Right lung (tissue), 5 donors: ENCODE results near the gene MORC2. TPM values are rescaled to one million over a fixed set of nuclear protein-coding genes. Genes with fewer than 3 reads are reported as not detected.
A peak's percentile ranks its signal among the peaks of the same experiment; 100 is the strongest.

Experiments
- DNase-seq, 2 donors: peaks; one replicate each; pipeline ENCODE4 v3.0.0-alpha.2; 2013
- polyA plus RNA-seq, 5 donors: library from polyadenylated mRNA; unstranded; fragments of 120-200 nt; gene quantifications; one replicate each; pipeline versions ENCODE4 v1.2.1 to v1.2.3, GENCODE V29; 2013; ENCODE audit warnings: inconsistent platforms in 1 of 5, low replicate concordance in 1 of 5; ENCODE audit not compliant: insufficient read length in 5 of 5, insufficient read depth in 1 of 5

MORC2 gene
- polyA plus RNA-seq, 5 donors, result 28.1 to 37.2 (median 35.9) TPM

DNA sequence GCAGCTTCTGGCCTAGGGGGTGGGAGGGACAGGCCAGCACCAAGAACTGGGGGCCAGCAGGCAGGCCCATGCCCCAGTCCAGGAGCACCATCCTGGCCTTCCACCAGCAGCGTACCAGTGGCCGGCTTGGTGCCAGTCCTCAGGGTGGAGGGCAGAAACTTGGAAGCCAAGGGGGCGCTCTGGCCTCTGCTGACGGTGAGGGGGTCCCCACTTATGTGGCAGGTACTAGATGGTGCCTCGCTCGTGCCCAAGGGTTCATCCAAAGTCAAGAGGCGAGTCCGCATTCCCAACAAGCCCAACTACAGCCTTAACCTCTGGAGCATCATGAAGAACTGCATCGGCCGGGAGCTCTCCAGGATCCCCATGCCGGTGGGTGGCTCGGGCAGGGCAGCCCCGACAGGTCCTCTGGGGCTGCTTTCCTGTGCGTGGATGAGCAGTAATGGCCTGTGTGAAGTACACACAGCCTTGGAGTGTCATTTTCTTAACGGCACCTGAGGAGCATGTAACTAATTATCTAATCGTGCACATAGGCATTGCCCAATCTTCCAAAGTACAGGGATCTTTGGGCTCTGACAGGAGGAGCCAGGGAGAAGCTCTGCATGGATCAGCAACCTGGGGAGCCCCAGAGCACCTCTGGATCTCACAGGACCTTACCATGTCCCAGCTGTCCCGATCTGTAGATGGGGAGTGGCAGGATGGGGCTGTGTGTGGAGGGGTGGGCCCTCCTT, 79.1 kb downstream of the MORC2 start:
- no peak for DNase-seq

DNA sequence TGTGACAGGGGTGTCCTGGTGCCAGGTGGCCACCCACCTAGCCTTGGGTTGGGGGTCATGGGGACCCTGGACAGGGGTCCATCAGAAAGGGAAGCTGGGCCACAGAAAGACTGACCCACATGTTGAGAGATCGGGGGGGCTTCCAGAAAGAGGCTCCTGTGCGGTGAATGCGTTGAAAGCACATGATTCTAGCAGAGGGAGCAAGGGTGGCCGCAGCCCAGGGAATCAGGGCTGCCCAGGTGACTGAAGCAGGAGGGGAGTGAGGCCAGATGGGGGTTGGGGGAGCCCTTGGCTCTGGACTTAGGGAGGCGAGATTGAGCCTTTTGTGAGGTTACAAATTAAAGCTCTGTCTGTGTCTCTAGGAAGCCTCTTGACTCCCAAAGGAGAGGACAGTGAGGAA, 80.7 kb downstream of the MORC2 start:
- no peak for DNase-seq

- no peak for DNase-seq
These were observed 81.1 kb downstream of the MORC2 start for GRCh38 chr22:30887453-30887852.

GRCh38 chr22:30885591-30885990, 83.0 kb downstream of the MORC2 start:
- no peak for DNase-seq

DNA sequence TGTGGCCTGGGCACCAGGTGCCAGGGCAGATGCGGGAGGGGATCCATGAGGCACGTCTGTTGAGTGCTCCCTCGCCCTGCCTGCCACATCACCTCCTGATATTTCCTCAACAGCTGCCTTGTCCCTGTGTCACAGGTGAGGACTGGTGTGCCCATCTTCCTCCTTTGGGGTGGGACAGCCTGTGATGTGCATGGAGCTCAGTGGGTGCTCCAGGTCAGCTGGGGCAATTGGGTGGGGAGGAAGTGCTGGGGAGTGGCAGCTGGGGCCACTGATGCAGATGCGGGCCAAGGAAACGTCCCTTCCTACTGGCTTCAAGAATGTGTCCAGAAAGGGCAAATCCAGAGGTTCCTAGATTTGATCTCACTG, 83.6 kb downstream of the MORC2 start:
- DNase-seq, result no peak

DNA sequence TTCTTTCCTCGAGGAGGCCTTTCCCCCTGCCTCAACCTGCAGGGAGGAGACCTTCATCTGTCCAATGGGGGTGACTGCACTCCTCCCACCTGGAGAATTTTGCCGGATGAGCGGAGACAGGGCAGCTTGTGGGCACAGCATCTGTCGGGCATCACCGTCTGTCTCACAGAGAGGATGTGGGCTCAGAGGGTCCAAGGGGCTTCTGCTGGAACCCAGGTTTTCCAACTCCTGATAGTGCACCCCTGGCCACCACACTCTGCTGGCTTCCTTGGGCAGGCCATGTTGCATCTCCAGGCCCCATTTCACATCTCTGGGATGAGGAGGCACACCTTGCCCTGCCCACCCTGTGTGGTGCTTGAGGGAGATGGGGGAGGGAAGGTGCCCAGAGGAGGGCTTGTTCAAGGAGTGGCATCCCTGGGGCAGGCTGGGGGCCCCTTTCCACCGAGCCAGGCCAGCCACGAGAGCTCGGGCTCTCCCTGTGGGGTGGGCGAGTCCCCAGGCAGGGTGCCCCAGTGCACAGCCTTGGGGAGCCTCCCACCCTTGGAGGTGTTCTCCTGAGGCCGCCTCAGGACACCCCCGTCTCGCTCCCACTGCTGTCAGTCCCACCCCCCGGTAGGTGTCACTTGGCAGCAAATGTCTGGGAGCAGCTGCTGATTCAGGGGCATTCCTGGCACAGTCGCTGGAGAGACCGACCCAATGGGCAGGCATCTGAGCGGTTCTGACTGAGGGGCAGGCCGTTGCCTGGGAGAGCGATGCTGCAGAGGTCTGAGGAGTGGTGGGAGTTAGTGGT, 84.2 kb downstream of the MORC2 start:
- no peak for DNase-seq

DNA sequence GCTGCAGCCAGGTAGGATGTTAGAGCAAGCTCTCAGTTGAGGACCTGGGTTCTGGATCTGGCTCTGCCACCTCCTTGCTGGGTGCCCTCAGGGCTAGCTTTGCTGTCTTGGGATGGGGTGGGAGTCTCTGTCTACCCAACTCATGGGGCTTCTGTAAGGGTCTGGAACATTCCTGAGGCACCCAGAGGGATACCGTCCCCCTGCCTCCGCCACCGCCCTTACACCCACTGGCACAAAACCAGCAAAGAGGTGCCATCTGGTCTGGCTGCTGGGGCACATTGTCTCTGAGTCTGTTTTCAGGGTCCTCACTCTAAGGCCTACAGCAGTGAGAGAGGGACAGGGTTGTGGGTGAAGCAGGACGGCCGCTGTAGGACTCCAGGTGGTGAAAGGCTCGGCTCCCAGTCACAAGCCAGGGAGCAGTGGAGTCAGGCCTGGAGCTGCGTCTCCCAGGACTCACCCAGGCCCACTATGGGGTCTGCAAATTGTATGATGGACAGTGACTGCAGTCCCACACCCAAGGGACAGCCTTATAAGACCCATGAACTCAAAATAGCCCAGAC, 84.9 kb downstream of the MORC2 start:
- no peak for DNase-seq

- no peak for DNase-seq
These were observed 85.5 kb downstream of the MORC2 start for GRCh38 chr22:30882974-30883533.

GRCh38 chr22:30882184-30882717, 86.3 kb downstream of the MORC2 start:
- no peak for DNase-seq

GRCh38 chr22:30881361-30882183, 87.0 kb downstream of the MORC2 start:
- peak in 1 of 2 donors; percentile 51 for DNase-seq

DNA sequence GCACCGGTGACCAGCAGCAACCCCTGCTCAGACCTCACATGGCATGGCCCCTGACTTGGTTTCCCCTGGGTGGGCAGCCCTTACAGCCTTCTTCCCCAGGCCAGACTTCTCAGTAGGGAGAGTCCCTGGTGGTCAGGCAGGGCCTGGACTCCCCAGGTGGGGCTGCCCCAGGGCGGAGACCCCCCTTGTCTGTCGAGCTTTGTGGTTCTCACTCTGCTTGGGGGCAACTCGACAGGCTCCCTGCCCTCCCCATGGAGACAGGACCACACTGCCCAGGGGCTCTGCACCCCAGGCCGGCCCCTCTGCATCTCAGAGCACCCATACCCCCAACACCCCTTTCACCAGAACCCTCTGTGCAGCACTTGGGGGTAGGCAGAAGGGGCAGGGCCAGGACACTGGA, 87.7 kb downstream of the MORC2 start:
- DNase-seq, result no peak

DNA sequence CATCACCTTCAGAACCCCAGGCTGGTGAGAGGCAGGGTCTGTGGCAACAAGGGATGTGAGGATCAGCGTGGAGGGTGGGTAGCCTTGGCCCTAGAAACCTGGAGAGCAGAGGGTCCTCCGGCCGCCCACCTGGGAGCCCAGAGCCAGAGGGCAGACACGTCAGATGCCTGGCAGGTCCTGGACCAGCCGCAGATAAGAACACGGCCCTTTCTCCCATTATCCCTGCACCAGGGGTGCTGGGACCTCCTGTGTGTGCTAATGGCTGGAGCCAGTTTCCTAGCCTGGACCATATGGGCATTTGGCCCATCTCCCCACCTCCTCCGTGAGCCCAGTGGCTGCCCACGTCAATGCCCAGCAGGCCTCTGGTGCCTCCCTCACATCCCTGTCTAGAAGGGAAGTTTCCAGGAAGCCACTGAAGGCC, 88.4 kb downstream of the MORC2 start:
- no peak for DNase-seq

DNA sequence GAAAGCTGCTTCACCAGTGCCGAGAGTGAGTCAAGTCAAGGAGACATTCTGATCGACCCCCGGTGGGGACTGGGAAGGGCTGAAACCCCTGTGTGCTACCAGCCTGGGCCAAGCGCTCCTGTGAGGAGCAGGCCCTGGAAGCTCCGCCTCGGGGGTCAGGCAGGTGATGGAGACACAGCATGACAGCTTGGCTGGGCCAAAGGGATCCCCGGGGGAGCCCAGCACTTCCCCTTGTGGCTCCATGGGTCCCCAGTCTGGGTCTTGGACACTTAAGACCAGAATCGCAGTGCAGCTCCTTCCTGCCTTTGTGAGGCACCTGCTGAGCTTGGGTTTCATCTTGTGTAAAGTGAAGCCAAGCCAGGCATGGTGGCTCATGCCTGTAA, 89.2 kb downstream of the MORC2 start:
- no peak for DNase-seq

DNA sequence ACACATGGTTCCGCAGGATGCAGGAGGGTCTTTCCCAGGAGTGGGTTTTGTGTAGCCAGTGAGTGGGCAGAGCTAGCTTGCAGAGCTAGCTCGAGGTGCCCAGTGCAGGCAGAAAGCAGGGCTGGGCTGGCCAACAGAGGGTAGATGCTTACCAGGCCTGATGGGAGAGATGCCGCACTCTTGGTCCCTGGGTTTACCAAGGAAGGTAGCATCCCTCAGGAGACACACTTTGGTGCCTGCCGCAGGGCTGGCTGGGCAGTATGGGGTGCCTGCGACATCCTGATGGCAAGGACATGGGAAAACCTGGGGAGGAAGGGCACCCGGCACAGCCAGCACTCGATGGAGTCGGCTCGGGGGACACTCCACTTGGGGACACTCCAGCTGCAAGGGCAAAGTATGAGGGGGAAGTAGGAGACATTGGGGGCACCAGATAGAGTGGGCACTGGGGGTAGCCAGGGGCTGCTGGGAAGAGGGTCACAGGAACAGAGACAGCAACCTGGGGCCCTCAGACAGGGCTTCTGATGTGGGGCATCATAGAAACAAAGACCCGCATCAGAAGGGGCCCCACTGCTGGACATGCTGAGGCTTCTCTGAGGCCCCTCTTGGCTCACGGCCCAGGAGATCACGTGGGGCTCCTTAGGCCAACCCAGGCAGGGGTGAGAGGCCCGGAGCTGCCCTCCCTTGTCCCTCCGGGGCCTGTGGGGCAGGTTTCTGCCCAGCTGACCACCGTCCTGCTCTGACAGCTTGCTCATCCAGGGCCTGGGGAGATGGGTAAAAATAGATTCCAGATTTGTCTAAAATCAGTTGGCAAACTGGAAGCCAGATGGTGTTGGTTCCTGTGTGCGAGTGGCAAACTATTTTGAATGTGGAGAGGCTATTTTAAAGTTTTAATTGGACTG, 89.8 kb downstream of the MORC2 start:
- DNase-seq, result peak in 1 of 2 donors; percentile 49

DNA sequence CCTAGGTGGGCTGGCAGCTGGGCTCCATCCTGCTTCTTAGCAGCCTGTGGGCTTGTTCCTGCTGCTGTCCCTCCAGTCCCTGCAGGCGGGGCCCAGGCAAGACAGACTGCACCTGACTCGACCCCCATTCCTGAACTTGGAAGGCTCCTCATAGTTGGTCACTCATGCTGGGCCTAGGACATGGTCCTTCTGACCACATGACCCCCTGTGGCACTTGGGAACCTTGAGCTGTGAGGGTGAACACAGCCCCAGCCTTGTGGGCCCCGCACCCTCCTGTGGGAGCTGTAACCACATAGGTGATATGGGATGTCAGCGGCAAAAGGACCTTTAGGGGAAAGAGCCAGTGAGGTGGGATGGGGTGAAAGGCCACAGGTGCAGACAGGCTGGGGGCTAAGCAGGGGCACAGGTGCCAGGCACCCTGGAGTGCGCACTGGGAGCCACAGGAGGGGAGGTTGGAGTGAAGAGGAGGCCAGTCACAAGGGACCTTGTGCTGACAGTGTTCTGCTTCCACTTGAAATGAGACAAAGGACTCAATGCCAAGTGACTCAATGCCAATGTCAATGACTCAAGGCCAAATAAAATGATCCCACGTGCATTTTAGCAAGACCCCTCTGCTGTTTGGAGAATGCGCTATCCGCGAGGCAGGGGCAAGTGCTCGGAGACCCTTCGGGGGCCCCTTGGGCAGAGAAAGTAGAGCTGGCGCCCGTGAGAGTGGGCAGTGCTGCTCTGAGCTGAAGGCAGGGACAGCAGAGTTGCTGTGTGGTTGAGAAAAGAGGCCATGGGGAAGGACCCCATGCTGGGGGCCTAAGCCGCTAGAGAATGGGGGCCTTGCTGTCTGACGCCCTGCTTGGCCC, 90.7 kb downstream of the MORC2 start:
- DNase-seq, result no peak

DNA sequence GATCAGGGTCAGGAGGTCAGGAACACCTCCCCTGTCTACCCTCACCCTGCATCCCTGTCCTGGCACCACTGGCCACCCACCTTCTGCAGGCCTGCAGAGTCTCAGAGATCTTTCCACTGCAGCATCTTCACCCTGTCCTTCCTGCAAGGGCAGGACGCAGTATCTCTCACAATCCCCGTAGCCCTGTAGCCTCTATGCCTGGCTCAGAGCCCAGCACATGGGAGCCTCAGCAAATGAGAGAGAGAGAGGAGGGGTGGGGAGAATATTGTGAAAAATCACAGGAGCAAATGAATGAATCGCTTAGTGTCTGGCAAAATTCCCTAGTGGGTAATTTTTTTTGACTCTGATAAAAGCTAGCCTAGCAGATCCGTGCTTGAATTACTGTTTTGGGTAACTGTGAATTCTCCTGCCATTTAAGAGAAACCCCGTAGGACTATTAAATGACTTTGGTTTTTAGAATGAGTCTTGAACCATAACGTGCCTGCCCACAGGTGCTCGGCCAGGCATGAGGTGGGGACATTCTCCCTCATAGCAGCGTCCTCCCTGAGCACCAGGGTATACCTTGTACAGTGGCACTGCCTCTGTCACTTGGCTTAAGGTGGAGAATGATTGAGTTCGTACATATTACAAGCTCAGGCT, 91.5 kb downstream of the MORC2 start:
- DNase-seq, result peak; percentile 79 to 80

DNA sequence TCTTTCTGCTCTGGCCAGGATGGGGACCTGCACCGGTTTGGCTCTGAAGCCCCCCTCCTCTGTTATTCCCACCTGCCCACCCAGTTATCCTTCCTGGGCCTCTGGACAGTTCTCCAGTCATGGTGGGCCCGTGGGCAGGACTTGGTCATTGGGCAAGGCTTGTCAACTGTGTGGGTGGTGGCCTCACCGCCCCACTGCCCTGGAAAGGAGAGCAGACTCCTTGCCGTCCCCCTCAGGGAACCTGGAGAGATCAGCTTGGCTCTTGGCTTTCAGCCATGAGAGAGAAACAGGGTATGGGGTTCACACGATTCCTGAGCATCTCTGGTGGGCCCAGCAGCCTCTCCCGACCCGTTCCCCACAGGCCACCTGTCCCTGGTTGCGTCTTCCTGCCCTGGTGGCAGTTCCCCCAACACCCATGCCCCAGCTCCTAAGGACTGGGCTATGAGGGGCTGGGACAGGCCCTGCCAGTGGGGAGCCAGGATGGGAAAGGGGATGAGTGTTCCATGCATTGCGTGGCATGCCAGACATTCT, 92.3 kb downstream of the MORC2 start:
- no peak for DNase-seq

- DNase-seq, result no peak
These were observed 92.9 kb downstream of the MORC2 start for GRCh38 chr22:30875481-30876215.
